Activated CD4-positive, alpha-beta memory T cell treated with anti-CD3 and anti-CD28 coated beads for 36 hours (primary cell): Measurements from ENCODE around the gene C17orf107. TPM values are rescaled to one million over a fixed set of nuclear protein-coding genes. Genes with fewer than 3 reads are reported as not detected.

Experiments used
- CTCF ChIA-PET: fragments of 350-600 bp; sonication (Branson Sonifier 250); formaldehyde crosslinking; loops from one replicate; lab custom pipeline; 2021; ENCODE audit warnings: antibody characterized with exemption, inconsistent platforms; lab: Charles Lee
- POLR2A ChIA-PET: fragments of 350-600 bp; sonication (Branson Sonifier 250); formaldehyde crosslinking; loops from one replicate; lab custom pipeline; 2021; ENCODE audit warnings: antibody characterized with exemption; lab: Charles Lee
- DNase-seq: peaks from one replicate; pipeline ENCODE4 v3.0.0-alpha.2; 2020
- H3K27ac Mint-ChIP-seq: one replicate; pipeline ENCODE4 v1.8.0; 2021; ENCODE audit warnings: mixed read lengths
- H3K27me3 Mint-ChIP-seq: one replicate; pipeline ENCODE4 v1.8.0; 2021; ENCODE audit warnings: mixed read lengths
- H3K36me3 Mint-ChIP-seq: one replicate; pipeline ENCODE4 v1.8.0; 2021; ENCODE audit warnings: mixed read lengths
- H3K4me1 Mint-ChIP-seq: one replicate; pipeline ENCODE4 v1.8.0; 2021; ENCODE audit warnings: low read depth, mixed read lengths
- H3K4me3 Mint-ChIP-seq: one replicate; pipeline ENCODE4 v1.8.0; 2021; ENCODE audit warnings: mild to moderate bottlenecking, mixed read lengths
- H3K9me3 Mint-ChIP-seq: one replicate; pipeline ENCODE4 v1.8.0; 2021; ENCODE audit warnings: mixed read lengths
- intact Hi-C: fragments of 100-400 bp; cut with micrococcal nuclease; formaldehyde crosslinking; loops from one replicate; pipeline ENCODE4 v1.15.1; 2023
- total RNA-seq, 2 experiments: library from RNA; stranded (reverse); gene quantifications; one replicate each; pipeline ENCODE4 v1.2.3, GENCODE V29; 2021

C17orf107 gene
- total RNA-seq, 2 experiments from 2014 or later, result 2.3 to 2.5 TPM

- intact Hi-C loops, result loop anchor here (5.0 to 10.0 kb wide), 4 partner anchors 213 to 801 kb away; partner anchors contain the start of genes CYB5D2, DERL2, MED11 and MIS12
These were observed 46.0 kb downstream of the C17orf107 start for GRCh38 chr17:4945176-4945943.

GRCh38 chr17:4945944-4946280 is 46.6 kb downstream of the C17orf107 start:
- no peaks in the 10 kb centered on the region for H3K27me3 Mint-ChIP-seq
- peaks cover 62% of the 10 kb centered on the region for H3K36me3 Mint-ChIP-seq
- H3K4me3 Mint-ChIP-seq, result peak overlapping the region; percentile 90
- peak overlapping the region; percentile 95 for H3K27ac Mint-ChIP-seq
- intact Hi-C loops, result loop anchor here (5.0 to 10.0 kb wide), 4 partner anchors 214 to 801 kb away; partner anchors contain the start of genes CYB5D2, DERL2, MED11 and MIS12
- DNase-seq, result no peak
- H3K4me1 Mint-ChIP-seq, result peaks cover 56% of the 10 kb centered on the region
- ChIA-PET CTCF (interaction anchor here (2.3 kb wide), 1 partner anchor 21 kb away, joined by 10 read pairs; the partner anchor contains the start of gene SPAG7), POLR2A (interaction anchor here (1.2 to 21.0 kb wide), 5 partner anchors 13 to 46 kb away, joined by 3 to 346 read pairs (median 4); partner anchors contain the start of genes C17orf107 and SPAG7)
- H3K9me3 Mint-ChIP-seq, result no peaks in the 10 kb centered on the region

More at GRCh38 chr17:4945176-4945943, 46.0 kb downstream of the C17orf107 start:
- ChIA-PET CTCF (interaction anchor here (2.3 kb wide), 1 partner anchor 21 kb away, joined by 10 read pairs; the partner anchor contains the start of gene SPAG7), POLR2A (interaction anchor here (1.1 to 21.0 kb wide), 7 partner anchors 8 to 45 kb away, joined by 3 to 346 read pairs (median 4); partner anchors contain the start of genes C17orf107 and SPAG7)
- Mint-ChIP-seq H3K9me3 (no peaks in the 10 kb centered on the region), H3K27me3 (no peaks in the 10 kb centered on the region), H3K36me3 (peaks cover 66% of the 10 kb centered on the region), H3K4me3 (peak overlapping the region; percentile 90), H3K27ac (peak overlapping the region; percentile 95), H3K4me1 (peaks cover 52% of the 10 kb centered on the region)
- DNase-seq, result peak; percentile 94

GRCh38 chr17:4946312-4946976 is 47.1 kb downstream of the C17orf107 start:
- no peak for DNase-seq
- H3K27me3 Mint-ChIP-seq, result no peaks in the 10 kb centered on the region
- peaks cover 58% of the 10 kb centered on the region for H3K4me1 Mint-ChIP-seq
- peaks cover 57% of the 10 kb centered on the region for H3K36me3 Mint-ChIP-seq
- peak overlapping the region; percentile 95 for H3K27ac Mint-ChIP-seq
- H3K4me3 Mint-ChIP-seq, result peak overlapping the region; percentile 90
- ChIA-PET CTCF (interaction anchor here (2.3 kb wide), 1 partner anchor 20 kb away, joined by 10 read pairs; the partner anchor contains the start of gene SPAG7), POLR2A (interaction anchor here (1.3 to 21.0 kb wide), 4 partner anchors 13 to 46 kb away, joined by 3 to 346 read pairs (median 8); partner anchors contain the start of genes C17orf107 and SPAG7)
- intact Hi-C loops, result loop anchor here (5.0 to 10.0 kb wide), 4 partner anchors 214 to 802 kb away; partner anchors contain the start of genes CYB5D2, DERL2, MED11 and MIS12
- no peaks in the 10 kb centered on the region for H3K9me3 Mint-ChIP-seq

GRCh38 chr17:4947010-4947410 is 47.7 kb downstream of the C17orf107 start:
- H3K27me3 Mint-ChIP-seq, result no peaks in the 10 kb centered on the region
- no peaks in the 10 kb centered on the region for H3K9me3 Mint-ChIP-seq
- ChIA-PET CTCF (interaction anchor here (2.3 kb wide), 1 partner anchor 20 kb away, joined by 10 read pairs; the partner anchor contains the start of gene SPAG7), POLR2A (interaction anchor here (1.8 to 21.0 kb wide), 4 partner anchors 8 to 47 kb away, joined by 10 to 346 read pairs (median 38); partner anchors contain the start of genes C17orf107, CAMTA2, RNF167 and SLC25A11)
- H3K4me1 Mint-ChIP-seq, result peaks cover 57% of the 10 kb centered on the region
- peak overlapping the region; percentile 95 for H3K27ac Mint-ChIP-seq
- intact Hi-C loops, result loop anchor here (5.0 to 10.0 kb wide), 4 partner anchors 215 to 802 kb away; partner anchors contain the start of genes CYB5D2, DERL2, MED11 and MIS12
- H3K4me3 Mint-ChIP-seq, result peak overlapping the region; percentile 90
- no peak for DNase-seq
- H3K36me3 Mint-ChIP-seq, result peaks cover 51% of the 10 kb centered on the region

GRCh38 chr17:4947411-4948165 is 48.3 kb downstream of the C17orf107 start:
- H3K9me3 Mint-ChIP-seq, result no peaks in the 10 kb centered on the region
- peak overlapping the region; percentile 90 for H3K4me3 Mint-ChIP-seq
- peak overlapping the region; percentile 95 for H3K27ac Mint-ChIP-seq
- H3K27me3 Mint-ChIP-seq, result no peaks in the 10 kb centered on the region
- DNase-seq, result peak; percentile 87
- ChIA-PET POLR2A (interaction anchor here (1.1 to 21.0 kb wide), 5 partner anchors 8 to 50 kb away, joined by 5 to 346 read pairs (median 13); partner anchors contain the start of genes C17orf107, CAMTA2, INCA1 and KIF1C), CTCF (interaction anchor here (2.3 kb wide), 1 partner anchor 19 kb away, joined by 10 read pairs; the partner anchor contains the start of gene SPAG7)
- peaks cover 52% of the 10 kb centered on the region for H3K4me1 Mint-ChIP-seq
- intact Hi-C loops, result loop anchor here (1.0 to 10.0 kb wide), 6 partner anchors 7 to 803 kb away; partner anchors contain the start of genes CYB5D2, DERL2, MED11 and MIS12
- H3K36me3 Mint-ChIP-seq, result peaks cover 45% of the 10 kb centered on the region

GRCh38 chr17:4948166-4948930 is 49.0 kb downstream of the C17orf107 start, which contains the start of gene PFN1:
Gene PFN1 (minus strand): TSS chr17:4948530. CDS start chr17:4948394, 136 bp downstream.
- CTCF ChIA-PET, result interaction anchor here (1.1 kb wide), 1 partner anchor 17 kb away, joined by 3 read pairs; no protein-coding TSS in a partner anchor
- peak within 1 kb of the TSS; percentile 90 for H3K4me3 Mint-ChIP-seq
- H3K27me3 Mint-ChIP-seq, result no peaks in the 10 kb centered on the region

GRCh38 chr17:4948931-4949320 is 49.6 kb downstream of the C17orf107 start:
- H3K4me1 Mint-ChIP-seq, result peaks cover 41% of the 10 kb centered on the region
- H3K27me3 Mint-ChIP-seq, result no peaks in the 10 kb centered on the region
- intact Hi-C loops, result loop anchor here (1.0 to 10.0 kb wide), 7 partner anchors 9 to 804 kb away; partner anchors contain the start of genes CYB5D2, DERL2, INCA1 and KIF1C
- CTCF ChIA-PET, result interaction anchor here (1.1 kb wide), 1 partner anchor 17 kb away, joined by 3 read pairs; no protein-coding TSS in a partner anchor
- peak; percentile 85 for DNase-seq
- H3K27ac Mint-ChIP-seq, result peak overlapping the region; percentile 95
- no peaks in the 10 kb centered on the region for H3K9me3 Mint-ChIP-seq
- POLR2A ChIA-PET, result interaction anchor here (0.6 to 21.0 kb wide), 6 partner anchors 10 to 49 kb away, joined by 3 to 346 read pairs (median 12); partner anchors contain the start of genes C17orf107, CAMTA2, RNF167 and SLC25A11
- H3K4me3 Mint-ChIP-seq, result peak overlapping the region; percentile 90
- peaks cover 36% of the 10 kb centered on the region for H3K36me3 Mint-ChIP-seq

More at GRCh38 chr17:4948166-4948930, 49.0 kb downstream of the C17orf107 start, which contains the start of gene PFN1:
- peak; percentile 95 for DNase-seq
- POLR2A ChIA-PET, result interaction anchor here (0.6 to 21.0 kb wide), 7 partner anchors 9 to 49 kb away, joined by 3 to 346 read pairs (median 10); partner anchors contain the start of genes C17orf107, CAMTA2, INCA1 and KIF1C
- Mint-ChIP-seq H3K27ac (peak within 1 kb of the TSS; percentile 95), H3K36me3 (peaks cover 38% of the 10 kb centered on the region), H3K9me3 (no peaks in the 10 kb centered on the region), H3K4me1 (peaks cover 44% of the 10 kb centered on the region)
- intact Hi-C loops, result loop anchor here (1.0 to 10.0 kb wide), 6 partner anchors 8 to 804 kb away; partner anchors contain the start of genes CYB5D2, DERL2, MED11 and MIS12

- Mint-ChIP-seq H3K4me1 (peaks cover 36% of the 10 kb centered on the region), H3K9me3 (no peaks in the 10 kb centered on the region), H3K27ac (peak overlapping the region; percentile 95), H3K4me3 (peak overlapping the region; percentile 90), H3K36me3 (peaks cover 31% of the 10 kb centered on the region), H3K27me3 (no peaks in the 10 kb centered on the region)
- DNase-seq, result peak; percentile 85
- ChIA-PET CTCF (interaction anchor here (1.0 to 1.1 kb wide), 2 partner anchors 16 to 18 kb away, joined by 3 read pairs; no protein-coding TSS in a partner anchor), POLR2A (interaction anchor here (0.5 to 21.0 kb wide), 7 partner anchors 10 to 50 kb away, joined by 3 to 346 read pairs (median 3); partner anchors contain the start of genes C17orf107, RNF167, SLC25A11 and SPAG7)
- intact Hi-C loops, result loop anchor here (1.0 to 10.0 kb wide), 5 partner anchors 48 to 805 kb away; partner anchors contain the start of genes CYB5D2, DERL2, INCA1 and KIF1C
These were observed 50.2 kb downstream of the C17orf107 start for GRCh38 chr17:4949321-4950074.
